ENCODE measurements around the gene RTF1.
A peak's percentile ranks its signal among the peaks of the same experiment; 100 is the strongest.
"Not testable (repeated sequence)": the region's sequence is repeated elsewhere in the genome, so short reads cannot be mapped to it uniquely, and the experiment has no call there.

Gene RTF1

GRCh38 chr15:41438206-41438605 is 21.3 kb downstream of the RTF1 start:
- no peak for DNase-seq

GRCh38 chr15:41438745-41439144 is 21.9 kb downstream of the RTF1 start:
- not testable (repeated sequence) for DNase-seq

- no peak for DNase-seq
Measured at GRCh38 chr15:41443275-41443674, 26.4 kb downstream of the RTF1 start.

- no peak for DNase-seq
Measured at GRCh38 chr15:41445399-41445798, 28.5 kb downstream of the RTF1 start.

GRCh38 chr15:41462084-41462795 is 45.3 kb downstream of the RTF1 start:
- no peak for DNase-seq

- no peak for DNase-seq
Measured at GRCh38 chr15:41464889-41465580, 48.1 kb downstream of the RTF1 start.

GRCh38 chr15:41465822-41466421 is 49.0 kb downstream of the RTF1 start:
- DNase-seq = no peak

GRCh38 chr15:41466711-41467110 is 49.8 kb downstream of the RTF1 start:
- no peak for DNase-seq

GRCh38 chr15:41469644-41470043 is 52.7 kb downstream of the RTF1 start:
- not testable (repeated sequence) for DNase-seq

- DNase-seq = no peak
Measured at GRCh38 chr15:41473418-41473817, 56.5 kb downstream of the RTF1 start.

GRCh38 chr15:41474436-41474835 is 57.5 kb downstream of the RTF1 start:
- DNase-seq = no peak

- no peak for DNase-seq
Measured at GRCh38 chr15:41474941-41475340, 58.0 kb downstream of the RTF1 start.

GRCh38 chr15:41476416-41477048 is 59.6 kb downstream of the RTF1 start:
- DNase-seq = no peak

- DNase-seq = no peak
Measured at GRCh38 chr15:41480396-41481140, 63.7 kb downstream of the RTF1 start.

GRCh38 chr15:41482110-41482877 is 65.4 kb downstream of the RTF1 start:
- no peak for DNase-seq

- DNase-seq = peak; percentile 23
Measured at GRCh38 chr15:41483115-41483514, 66.2 kb downstream of the RTF1 start.

GRCh38 chr15:41483519-41483918 is 66.6 kb downstream of the RTF1 start:
- no peak for DNase-seq

GRCh38 chr15:41484937-41485625 is 68.2 kb downstream of the RTF1 start:
- DNase-seq = no peak

- no peak for DNase-seq
Measured at GRCh38 chr15:41486286-41486685, 69.4 kb downstream of the RTF1 start.

GRCh38 chr15:41487381-41487780 is 70.5 kb downstream of the RTF1 start:
- DNase-seq = no peak

GRCh38 chr15:41487802-41488201 is 70.9 kb downstream of the RTF1 start:
- DNase-seq = no peak

- DNase-seq = no peak
Measured at GRCh38 chr15:41489641-41490040, 72.7 kb downstream of the RTF1 start.
